ELR (cell line): ENCODE measurements around the gene KLHL6.

Experiments used
- DNase-seq: peaks from one replicate; pipeline ENCODE4 v3.0.0-alpha.2; 2015; ENCODE audit warnings: low read depth

KLHL6 gene

GRCh38 chr3:183506674-183507320 lies 48.7 kb downstream of the KLHL6 start:
- no peak for DNase-seq

- DNase-seq, result no peak
Observed at GRCh38 chr3:183504597-183504996, 50.9 kb downstream of the KLHL6 start.

GRCh38 chr3:183503746-183504145 lies 51.8 kb downstream of the KLHL6 start:
- no peak for DNase-seq

- DNase-seq, result peak; percentile 16
Observed at GRCh38 chr3:183502237-183503181, 53.0 kb downstream of the KLHL6 start.

GRCh38 chr3:183500981-183501704 lies 54.4 kb downstream of the KLHL6 start:
- DNase-seq, result no peak

- DNase-seq, result no peak
Observed at GRCh38 chr3:183500319-183500718, 55.2 kb downstream of the KLHL6 start.

GRCh38 chr3:183498634-183499033 lies 56.9 kb downstream of the KLHL6 start:
- no peak for DNase-seq

GRCh38 chr3:183497313-183497712 lies 58.2 kb downstream of the KLHL6 start:
- DNase-seq, result no peak

- DNase-seq, result no peak
Observed at GRCh38 chr3:183496311-183496710, 59.2 kb downstream of the KLHL6 start.

GRCh38 chr3:183494341-183494740 lies 61.2 kb downstream of the KLHL6 start:
- DNase-seq, result no peak

GRCh38 chr3:183493296-183494045 lies 62.0 kb downstream of the KLHL6 start:
- DNase-seq, result no peak

GRCh38 chr3:183492849-183493179 lies 62.7 kb downstream of the KLHL6 start:
- no peak for DNase-seq

- no peak for DNase-seq
Observed at GRCh38 chr3:183491923-183492848, 63.3 kb downstream of the KLHL6 start.

GRCh38 chr3:183491109-183491922 lies 64.2 kb downstream of the KLHL6 start:
- no peak for DNase-seq

GRCh38 chr3:183490653-183491052 lies 64.9 kb downstream of the KLHL6 start:
- DNase-seq, result peak; percentile 22

GRCh38 chr3:183490211-183490601 lies 65.3 kb downstream of the KLHL6 start:
- no peak for DNase-seq

- DNase-seq, result peak; percentile 15
Observed at GRCh38 chr3:183489455-183490210, 65.9 kb downstream of the KLHL6 start.

GRCh38 chr3:183488343-183488742 lies 67.2 kb downstream of the KLHL6 start:
- DNase-seq, result no peak

- DNase-seq, result no peak
Observed at GRCh38 chr3:183487896-183488295, 67.6 kb downstream of the KLHL6 start.
